MV-4-11 (cell line): Measurements from ENCODE around the gene MAST4.
"Not testable (repeated sequence)": the region's sequence is repeated elsewhere in the genome, so short reads cannot be mapped to it uniquely, and the experiment has no call there.

Experiments used
- DNase-seq: peaks from one replicate; lab custom pipeline; 2025; lab: John Stamatoyannopoulos, UW

Gene MAST4

DNA sequence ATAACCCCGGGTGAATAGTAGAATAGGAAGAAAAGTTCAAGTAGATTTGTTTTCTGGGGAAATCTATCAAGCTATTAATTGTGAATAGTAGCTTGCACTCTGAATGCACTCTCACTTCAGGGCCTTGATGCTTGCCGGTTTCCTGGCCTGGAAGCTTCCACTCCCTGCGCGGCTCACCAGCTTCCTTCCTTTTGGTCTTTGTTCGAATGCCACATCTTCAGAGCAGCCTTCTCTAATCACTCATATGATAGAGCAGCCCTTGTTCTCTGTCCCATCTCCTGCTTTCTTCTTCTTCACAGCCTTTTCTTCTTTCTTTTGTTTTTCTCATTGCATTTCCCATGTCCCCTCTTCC, 146.7 kb downstream of the MAST4 start:
- DNase-seq: no peak

DNA sequence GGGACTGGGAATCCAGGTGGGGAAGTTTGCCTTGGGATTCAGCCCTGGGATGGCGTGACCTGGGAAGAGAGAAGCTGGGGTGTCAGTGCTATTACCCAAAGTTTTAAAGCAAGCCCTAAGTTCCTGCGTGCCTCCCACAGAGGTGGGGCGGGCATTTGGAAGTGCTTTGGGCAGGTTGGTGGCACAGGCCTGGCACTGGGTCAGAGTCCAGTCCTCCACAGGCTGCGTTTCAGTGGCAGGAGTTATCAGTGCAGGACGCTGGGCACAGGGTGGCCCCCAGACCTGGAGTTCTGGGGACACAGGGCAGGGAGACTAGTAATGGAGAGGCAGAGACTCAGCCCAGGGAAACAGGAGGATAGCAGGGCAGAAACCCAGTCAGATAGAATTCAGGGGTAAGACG, 147.2 kb downstream of the MAST4 start:
- no peak for DNase-seq

DNA sequence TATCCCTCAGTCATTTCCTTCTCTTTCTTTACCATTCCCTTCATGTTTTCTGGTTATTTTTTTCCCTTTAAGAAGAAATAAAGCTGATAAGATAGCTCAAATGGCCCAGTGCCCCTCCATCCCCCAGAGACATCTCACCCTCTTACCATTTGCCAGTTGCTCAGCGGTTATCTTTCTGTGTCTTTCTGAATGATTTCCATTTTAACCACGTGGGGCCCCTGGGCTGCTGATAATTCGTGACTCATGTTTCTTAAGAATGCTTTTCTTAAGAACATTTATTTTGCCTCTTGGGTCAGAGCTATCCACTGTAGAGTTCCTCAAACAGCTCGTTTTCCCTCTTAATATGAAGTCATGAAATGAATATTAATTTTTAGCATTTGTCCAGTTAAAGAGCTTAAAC, 147.8 kb downstream of the MAST4 start:
- DNase-seq: no peak

DNA sequence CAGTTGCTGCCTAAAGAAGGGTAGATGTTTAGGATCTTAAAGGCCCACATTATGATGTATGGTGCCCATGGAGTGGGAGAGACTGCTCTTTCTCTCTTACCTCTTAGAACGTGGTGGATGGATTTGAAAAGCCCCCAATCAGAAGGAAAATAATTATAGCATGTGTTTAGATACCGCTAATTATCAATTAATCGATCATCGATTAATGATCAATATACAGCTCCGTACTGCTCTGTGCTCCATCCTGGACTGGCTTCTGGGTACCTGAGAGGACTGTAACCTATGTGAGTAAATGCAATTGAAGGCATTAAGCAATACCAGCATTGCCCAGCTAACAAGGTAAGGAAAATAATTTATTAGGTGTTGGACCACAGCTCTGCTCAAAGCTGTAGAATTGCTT, 149.1 kb downstream of the MAST4 start:
- no peak for DNase-seq

DNA sequence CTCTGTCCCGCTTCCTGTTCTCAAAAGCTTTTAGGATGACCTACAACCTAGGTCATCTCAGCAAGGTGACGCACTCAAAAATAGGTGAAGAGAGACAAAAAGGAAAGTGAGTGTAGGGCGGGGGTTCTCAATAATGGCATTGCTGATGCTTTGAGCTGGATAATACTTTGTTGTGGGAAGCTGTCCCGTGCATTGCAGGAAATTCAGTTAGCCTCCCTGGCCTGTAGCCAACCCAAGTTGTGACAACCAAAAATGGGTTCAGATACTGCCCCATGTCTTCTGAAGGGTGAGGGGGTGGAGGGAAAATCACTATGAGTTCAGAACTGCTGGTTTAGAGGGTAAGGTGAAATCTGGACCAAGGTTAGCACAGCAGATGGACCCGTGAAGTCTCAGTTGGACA, 151.4 kb downstream of the MAST4 start:
- DNase-seq: no peak

DNA sequence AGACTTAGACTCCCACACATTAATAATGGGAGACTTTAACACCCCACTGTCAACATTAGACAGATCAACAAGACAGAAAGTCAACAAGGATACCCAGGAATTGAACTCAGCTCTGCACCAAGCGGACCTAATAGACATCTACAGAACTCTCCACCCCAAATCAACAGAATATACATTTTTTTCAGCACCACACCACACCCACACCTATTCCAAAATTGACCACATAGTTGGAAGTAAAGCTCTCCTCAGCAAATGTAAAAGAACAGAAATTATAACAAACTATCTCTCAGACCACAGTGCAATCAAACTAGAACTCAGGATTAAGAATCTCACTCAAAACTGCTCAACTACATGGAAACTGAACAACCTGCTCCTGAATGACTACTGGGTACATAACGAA, 156.5 kb downstream of the MAST4 start:
- not testable (repeated sequence) for DNase-seq

DNA sequence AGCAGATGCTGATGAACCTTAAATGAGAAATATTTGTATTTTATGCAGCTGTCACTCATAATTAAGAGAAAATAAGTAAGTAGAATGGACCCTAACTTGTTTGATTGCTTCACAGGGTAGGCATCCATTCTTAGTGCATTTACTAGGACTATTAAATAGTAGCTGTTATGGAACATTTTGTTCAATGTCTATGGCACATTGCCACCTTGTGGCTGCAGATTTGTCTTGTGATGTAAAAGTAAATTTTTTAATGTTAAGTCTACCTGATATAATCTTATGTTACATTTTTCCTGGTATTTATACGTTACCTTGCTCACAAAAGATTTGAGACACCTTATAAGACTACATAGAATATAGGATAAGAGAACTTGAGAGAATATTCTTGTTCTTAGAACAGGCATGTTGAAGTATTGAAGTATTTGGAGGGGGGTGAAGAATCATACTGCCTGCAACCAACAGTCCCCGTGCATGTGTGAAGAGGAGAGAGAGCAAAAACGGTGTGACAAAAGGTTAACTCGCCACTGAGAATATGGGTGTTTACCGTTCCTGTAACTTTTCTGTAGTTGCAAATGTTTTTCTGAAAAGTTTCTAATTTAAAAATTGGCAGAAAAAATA, 161.1 kb downstream of the MAST4 start:
- DNase-seq: peak; percentile 28

DNA sequence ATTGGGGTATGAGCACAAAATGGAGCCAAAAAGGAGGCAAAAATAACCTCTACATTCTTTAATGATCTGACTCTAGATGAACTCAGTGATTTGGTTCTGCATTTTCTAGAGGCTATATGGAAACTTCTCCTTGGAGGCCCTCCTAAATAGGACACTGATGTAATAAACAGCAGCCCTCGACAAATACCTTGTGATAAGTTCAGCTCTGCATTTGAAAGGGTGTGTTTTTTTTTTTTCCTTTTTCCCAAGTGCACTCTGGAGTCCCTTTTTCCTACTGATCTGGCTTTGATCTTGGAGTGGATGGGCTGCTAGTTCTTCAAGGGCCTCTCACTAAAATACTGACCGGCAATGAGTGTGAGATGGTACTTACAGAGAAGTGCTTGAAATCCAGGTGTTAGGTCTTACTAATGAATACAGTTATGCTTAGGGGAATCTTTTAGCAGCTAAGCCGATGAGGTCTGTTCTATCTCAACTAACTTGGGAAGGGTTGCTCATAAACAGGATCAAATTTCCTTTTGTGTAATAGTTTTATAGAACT, 161.7 kb downstream of the MAST4 start:
- no peak for DNase-seq

DNA sequence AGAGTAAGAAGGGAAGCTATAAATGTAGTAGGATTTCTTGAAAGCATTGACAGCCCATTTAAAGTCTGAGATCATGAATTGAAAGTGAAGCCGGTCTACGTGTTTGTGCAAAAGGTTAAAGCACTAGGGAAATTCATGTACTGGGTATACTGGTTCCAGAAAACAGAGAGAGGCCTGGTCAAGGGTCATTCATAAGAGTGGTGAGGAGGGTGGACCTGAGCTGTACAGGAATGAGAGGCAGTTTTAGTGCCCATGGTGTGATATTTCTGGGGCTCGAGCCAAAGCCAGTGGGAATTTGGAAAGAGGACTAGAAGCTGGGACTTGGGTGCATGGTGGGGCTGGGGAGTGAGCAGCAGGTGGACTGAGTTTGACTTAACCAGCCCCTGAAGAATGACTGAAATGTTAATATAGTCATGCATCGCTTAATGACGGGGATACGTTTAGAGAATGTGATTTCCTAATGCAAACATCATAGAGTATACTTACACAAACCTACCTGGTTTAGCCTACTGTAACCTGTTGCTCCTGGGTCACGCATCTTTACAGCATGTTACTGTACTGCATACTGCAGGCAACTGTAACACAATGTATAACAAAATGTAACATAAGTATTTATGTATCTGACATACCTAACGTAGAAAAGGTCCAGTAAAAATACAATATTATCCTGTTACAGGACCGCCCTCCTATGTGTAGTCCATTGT, 173.0 kb downstream of the MAST4 start:
- no peak for DNase-seq

DNA sequence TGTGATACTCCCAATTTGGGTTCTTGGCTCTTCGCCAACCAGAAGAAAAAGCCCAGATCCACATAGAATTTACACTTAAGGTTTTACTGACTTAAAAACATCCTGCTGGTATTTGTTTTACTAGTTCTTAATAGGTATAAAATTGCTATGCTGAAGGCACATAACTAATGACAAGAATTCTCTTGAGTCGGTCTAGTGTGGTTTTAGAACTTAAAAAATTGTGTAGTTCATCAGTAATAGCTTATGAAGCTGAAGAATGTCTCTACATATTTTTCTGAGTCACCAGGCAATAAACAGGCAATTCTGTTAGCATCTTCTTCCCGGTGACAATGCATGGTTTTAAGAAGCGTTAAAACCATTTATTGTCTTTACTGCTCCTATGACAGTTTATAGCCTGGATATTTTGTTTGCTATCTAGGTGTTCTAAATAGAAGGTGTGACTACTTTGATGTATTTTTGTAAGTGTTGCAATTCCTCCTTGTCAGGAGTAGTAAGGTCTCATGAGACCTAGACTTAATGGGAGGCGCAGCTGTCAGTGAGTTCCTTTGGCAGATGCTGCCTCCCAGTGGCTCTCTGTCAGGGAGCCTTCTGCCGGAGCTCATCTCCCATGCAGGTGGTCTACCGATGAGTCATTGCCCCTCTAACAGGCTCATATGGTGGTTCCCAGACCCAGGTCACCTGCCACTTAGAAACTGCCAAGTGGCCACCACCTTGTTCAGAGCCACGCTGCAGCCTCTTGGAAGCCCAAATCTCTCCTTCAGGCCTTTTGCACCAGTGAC, 173.8 kb downstream of the MAST4 start:
- DNase-seq: no peak

DNA sequence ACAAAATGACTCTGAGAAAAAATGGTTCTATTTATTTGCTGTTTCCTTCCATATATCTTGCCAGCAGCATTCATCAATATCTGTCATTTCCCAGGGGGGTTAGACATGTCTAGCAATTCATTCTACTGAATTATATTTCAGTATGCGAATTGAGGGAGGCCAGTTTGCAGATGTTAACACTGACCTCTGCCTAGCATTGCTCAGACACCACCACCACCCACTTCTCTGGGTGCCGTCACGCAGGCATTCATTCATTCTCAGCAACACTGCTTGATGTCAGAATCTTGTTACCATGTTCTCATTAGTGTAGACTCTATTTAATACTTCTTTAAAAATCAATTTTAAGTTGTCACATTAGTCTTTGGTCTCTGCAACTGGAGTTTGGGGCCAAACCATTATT, 181.7 kb downstream of the MAST4 start:
- no peak for DNase-seq

DNA sequence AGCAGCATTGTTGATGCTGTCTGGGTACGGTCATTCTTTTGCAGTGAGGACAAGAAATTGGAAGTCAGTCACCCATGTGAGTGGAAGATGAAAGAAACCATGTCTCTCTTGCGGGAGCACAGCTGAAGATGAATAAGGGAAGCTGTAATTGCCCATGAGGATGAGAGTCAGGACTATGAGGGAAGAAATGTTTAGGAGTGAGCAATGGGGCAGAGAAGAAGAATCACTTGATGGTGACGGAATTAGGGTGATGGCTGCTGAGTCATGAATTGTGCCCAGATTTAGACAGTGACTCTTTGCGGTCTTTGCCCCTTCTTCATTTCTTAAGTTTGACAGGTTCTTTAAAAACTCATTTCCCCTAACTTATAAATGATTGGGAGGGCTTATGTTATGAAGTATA, 183.3 kb downstream of the MAST4 start:
- peak; percentile 4 for DNase-seq

DNA sequence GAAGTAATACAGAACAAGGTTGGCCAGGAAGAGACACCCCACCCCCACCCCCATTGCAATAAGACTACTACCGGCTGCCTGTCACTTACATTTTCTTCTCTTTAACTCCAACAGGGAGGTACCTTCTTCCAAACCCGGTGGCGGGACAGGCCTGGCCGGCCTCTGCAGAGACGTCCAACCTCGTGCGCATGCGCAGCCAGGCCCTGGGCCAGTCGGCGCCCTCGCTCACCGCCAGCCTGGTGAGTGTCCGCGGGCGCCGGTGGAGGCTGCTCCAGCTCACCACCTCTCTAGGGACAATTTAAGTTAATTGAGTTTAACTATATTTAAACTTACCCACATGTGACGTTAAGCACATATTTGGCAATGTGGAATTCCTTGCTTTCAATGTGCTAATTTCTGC, 192.4 kb downstream of the MAST4 start:
- DNase-seq: no peak

DNA sequence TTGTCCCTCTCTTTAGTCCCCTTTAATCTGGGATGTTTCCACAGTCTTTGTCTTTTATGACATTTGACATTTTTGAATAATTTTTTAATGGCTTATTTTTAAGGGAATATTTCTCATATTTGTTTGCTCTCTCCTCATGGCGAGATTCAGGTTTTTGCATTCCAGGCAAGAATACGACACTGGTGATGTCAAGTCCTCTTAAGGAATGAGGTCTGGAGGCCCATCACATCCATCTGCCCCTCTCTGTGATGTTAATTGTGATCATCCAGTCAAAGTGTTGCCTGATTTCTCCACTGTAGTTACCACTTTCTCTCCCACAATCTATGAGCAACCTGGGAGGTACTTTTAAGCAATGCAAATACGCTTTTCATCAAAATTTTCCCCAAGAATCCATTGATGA, 193.2 kb downstream of the MAST4 start:
- DNase-seq: no peak

DNA sequence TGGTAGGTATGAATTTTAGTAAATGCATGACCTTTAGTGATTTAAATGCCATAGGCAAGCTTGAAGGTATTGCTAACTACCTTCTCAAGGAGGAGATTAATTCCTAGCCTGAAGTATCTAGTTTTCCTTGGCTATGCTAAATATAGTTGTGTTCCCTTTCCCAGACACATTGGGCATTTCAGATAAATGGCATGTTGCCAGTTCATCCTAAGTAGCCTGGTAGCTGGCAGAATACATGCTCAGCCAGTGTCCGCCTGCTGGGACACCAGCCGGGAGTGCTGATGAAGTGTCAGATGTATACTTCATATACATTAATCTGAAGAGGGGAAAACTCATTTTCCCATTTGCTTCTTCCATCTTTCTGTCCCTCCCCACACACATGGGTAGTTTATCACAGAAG, 196.9 kb downstream of the MAST4 start:
- no peak for DNase-seq

DNA sequence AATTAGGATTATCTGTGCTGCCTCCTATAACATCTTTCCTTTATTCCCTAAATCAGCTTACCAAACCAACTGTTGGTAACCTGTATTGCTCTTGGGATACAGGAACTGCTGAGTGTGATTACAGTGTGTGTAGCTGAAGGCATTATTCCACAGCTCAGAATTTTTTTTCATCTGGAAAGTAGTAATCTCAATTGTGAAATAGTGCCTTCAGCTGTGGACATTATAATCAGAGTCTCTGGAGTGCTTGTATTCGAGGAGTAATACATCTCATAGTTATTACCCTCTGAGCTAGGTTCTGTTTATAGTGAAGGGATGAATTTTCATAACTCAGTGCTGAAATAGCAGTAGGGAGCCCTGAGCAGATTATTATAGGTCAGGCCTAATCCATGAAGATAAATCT, 199.5 kb downstream of the MAST4 start:
- no peak for DNase-seq

DNA sequence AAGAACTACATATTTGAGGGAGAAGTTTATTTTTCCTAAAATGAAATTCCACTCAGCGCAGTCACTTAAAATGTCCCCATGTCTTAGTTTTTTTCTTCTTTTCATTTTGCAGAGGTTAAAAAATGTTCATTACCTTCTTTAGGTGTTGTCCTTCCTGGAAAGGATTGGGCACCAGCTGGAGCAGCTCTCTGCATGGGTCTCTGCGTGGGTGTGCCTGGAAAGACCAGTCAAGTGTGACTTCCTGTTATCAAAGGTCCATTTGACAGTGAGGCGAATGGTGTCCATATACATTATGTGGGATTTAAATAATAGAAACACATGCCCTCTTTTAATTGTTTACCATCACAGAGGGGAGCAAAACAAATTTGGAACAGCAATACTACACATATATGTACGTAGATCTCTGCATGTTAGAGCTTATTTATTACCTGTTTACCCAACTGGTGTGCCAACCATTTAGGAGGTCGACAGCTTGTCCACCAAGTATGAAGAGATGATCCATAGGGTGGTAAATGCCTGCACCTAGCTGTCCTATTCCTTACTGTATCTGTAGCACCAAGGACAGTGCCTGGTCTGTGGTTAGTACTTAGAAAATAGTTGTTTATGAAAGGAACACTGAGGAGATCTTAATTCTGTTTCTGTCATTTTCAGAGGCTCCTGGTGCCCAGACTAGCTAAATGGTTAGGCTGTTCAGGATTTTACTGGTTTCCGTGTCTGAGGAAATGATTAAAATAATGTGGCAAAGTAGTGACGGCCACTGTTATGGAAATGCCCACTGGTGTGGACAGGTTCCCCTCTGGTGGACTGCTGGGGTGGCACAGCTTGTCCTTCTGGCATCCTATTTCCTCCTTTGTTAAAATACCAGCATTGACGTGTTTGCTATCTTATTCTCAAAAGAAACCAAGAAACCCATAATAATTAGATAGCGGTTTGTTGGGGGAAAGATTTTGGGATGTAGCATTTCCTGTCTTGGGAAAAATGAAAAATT, 200.4 kb downstream of the MAST4 start:
- DNase-seq: no peak

DNA sequence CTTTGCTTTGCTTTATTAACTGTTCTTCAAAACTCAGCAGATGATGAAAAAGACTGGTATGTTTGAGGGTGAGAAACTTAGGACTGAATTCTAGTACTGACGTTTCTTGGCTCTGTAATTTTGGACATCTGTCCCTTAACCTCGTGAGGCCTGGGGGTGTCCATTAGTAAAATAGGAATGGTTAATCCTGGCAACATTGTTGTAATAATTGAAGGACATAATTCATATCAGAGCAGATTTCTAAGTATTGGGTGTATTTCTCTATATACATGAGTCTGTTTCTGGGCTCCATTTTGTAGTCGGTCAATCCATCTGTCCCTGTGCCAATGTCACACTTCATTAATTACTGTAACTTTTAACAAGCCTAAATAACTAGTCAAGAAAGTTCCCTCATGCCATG, 206.7 kb downstream of the MAST4 start:
- no peak for DNase-seq

DNA sequence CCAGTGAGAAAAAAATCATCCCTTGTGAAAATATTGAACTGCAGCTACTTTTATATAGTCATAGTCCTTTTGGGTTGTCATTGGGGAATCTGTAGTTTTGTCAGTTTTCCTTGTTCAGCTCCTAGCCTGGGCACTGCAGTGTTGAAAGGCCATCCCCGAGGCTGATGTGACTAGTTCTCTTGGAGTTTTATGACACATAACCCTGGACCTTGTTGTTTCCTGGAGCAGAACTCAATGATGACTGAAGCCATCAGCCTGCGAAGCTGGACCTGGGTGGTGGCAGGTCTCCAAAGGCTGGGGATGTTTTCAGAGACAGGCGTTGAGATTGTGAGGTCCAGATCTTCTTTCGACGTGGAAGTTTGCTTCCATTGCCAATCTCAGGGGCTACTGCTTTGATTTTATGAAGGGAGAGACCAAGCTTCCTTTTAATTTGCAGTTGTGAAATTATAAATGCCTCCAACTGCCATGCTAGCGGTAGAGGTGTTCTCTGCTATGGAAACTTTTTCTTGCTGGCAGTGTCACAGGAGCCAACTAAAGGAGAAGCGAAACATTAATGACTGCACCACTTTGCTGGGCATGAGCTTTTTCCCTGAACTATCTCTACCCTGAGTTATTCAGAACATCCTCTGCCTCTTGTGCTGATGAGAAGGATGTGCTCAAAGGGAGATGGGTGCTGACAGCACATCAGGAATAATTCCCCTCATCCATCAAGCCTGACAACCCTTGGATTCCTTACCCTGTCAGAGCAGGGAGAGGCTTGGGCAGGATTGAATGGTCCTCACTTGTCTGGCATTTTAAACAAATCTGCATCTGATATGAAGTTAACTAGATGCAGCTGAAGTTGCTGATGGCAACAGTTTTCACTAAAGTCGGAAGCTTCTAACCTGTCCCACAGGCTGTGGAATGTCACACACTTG, 209.6 kb downstream of the MAST4 start:
- DNase-seq: no peak

DNA sequence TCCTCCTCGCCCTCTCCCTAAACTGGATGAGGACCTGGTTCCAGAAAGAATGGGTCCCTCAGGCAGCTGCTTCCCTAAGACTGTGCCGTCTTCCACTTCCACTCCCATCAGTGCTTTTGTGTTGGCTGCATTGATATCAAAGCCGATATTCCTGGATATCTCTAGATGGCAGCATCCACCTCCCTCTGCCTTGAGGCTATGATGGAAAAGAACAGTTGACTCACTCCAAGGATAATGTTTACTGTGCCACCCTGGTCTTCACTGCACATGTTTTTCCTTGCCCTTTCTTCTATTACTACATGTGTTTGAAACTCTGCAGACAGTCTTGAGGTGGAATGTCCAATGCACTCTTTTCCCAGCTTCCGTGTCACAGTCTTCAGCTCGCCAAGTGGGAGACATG, 211.6 kb downstream of the MAST4 start:
- DNase-seq: no peak

DNA sequence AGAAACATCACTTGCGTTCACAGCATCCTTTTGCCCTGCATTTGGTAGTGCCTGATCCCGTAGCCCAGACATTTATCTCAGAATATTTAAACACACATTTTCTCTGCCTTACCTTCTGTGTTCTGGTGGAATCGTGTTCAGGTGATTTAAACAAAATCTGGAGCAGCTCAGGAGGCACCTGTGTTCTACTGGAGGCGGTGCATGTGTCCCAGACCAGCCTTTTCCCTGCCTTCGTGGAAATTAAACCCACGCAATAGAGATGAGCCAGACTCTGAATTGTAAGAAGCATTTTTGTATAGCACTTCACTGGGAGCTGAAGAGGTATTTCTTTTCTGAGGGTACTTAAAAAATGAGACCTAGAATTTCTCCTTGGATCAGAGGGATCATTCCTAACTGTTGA, 212.5 kb downstream of the MAST4 start:
- no peak for DNase-seq
